GM23338 (cell line): ENCODE measurements around the gene BTBD9. TPM values are rescaled to one million over a fixed set of nuclear protein-coding genes. Genes with fewer than 3 reads are reported as not detected.

Source experiments
- ATAC-seq: fragments of 200-7000 bp; cut with Tn5 transposase; 3 replicates; pipeline ENCODE4 v1.9.1; 2020
- DNase-seq: peaks from one replicate; pipeline ENCODE4 v3.0.0-alpha.2; 2015; ENCODE audit warnings: low spot score
- H2AFZ ChIP-seq: fragments of 200-600 bp; sonication (generic); 2 replicates; pipeline ENCODE4 v1.8.0; 2016; ENCODE audit warnings: antibody characterized with exemption, mild to moderate bottlenecking, moderate library complexity
- H3F3A ChIP-seq: fragments of 200-600 bp; sonication (generic); replicated peaks from 2 replicates; pipeline ENCODE4 v1.8.0; 2017; ENCODE audit warnings: antibody characterized with exemption, mixed run types, low read depth
- H3K27ac ChIP-seq: fragments of 200-600 bp; sonication (generic); 2 replicates; pipeline ENCODE4 v1.6.1; 2016; ENCODE audit warnings: low read depth
- H3K27me3 ChIP-seq: fragments of 200-600 bp; sonication (generic); 2 replicates; pipeline ENCODE4 v1.8.0; 2016; ENCODE audit warnings: mild to moderate bottlenecking, mixed run types, moderate library complexity; ENCODE audit not compliant: insufficient read depth
- H3K36me3 ChIP-seq: fragments of 200-600 bp; sonication (generic); 2 replicates; pipeline ENCODE4 v1.8.0; 2016; ENCODE audit warnings: mild to moderate bottlenecking; ENCODE audit not compliant: insufficient read depth
- H3K4me1 ChIP-seq: fragments of 200-600 bp; sonication (generic); 2 replicates; pipeline ENCODE4 v1.8.0; 2016; ENCODE audit warnings: mild to moderate bottlenecking, moderate library complexity; ENCODE audit not compliant: insufficient read depth
- H3K4me2 ChIP-seq: fragments of 200-600 bp; sonication (generic); 2 replicates; pipeline ENCODE4 v1.7.1; 2017; ENCODE audit warnings: mixed run types
- H3K4me3 ChIP-seq: fragments of 200-600 bp; sonication (generic); 2 replicates; pipeline ENCODE4 v1.6.1; 2016; ENCODE audit warnings: mixed run types
- H3K79me2 ChIP-seq: fragments of 200-600 bp; sonication (generic); replicated peaks from 2 replicates; pipeline ENCODE4 v1.8.0; 2017; ENCODE audit warnings: mild to moderate bottlenecking; ENCODE audit not compliant: insufficient read depth
- H3K9me2 ChIP-seq: fragments of 200-600 bp; sonication (generic); 2 replicates; pipeline ENCODE4 v1.8.0; 2017; ENCODE audit not compliant: insufficient read depth
- H4K20me1 ChIP-seq: fragments of 200-600 bp; sonication (generic); replicated peaks from 2 replicates; pipeline ENCODE4 v1.8.0; 2017; ENCODE audit warnings: mild to moderate bottlenecking; ENCODE audit not compliant: insufficient read depth
- H3K27ac Mint-ChIP-seq: 2 replicates; pipeline ENCODE4 v1.8.0; 2020; ENCODE audit warnings: inconsistent platforms, mild to moderate bottlenecking, moderate library complexity, mixed read lengths
- H3K27me3 Mint-ChIP-seq: 3 replicates; pipeline ENCODE4 v1.8.0; 2022; ENCODE audit warnings: low read depth, mild to moderate bottlenecking, moderate library complexity, mixed read lengths, inconsistent platforms; ENCODE audit not compliant: insufficient read depth, poor library complexity
- H3K36me3 Mint-ChIP-seq: 3 replicates; pipeline ENCODE4 v1.8.0; 2021; ENCODE audit warnings: low read depth, mild to moderate bottlenecking, inconsistent platforms, moderate library complexity, mixed read lengths
- H3K4me1 Mint-ChIP-seq: 3 replicates; pipeline ENCODE4 v1.8.0; 2020; ENCODE audit warnings: mild to moderate bottlenecking, inconsistent platforms, mixed read lengths
- H3K4me3 Mint-ChIP-seq: 3 replicates; pipeline ENCODE4 v1.8.0; 2021; ENCODE audit warnings: moderate library complexity, mild to moderate bottlenecking, inconsistent platforms, mixed read lengths
- H3K9me3 Mint-ChIP-seq: 3 replicates; pipeline ENCODE4 v1.8.0; 2020; ENCODE audit warnings: moderate library complexity, mild to moderate bottlenecking, inconsistent platforms, mixed read lengths
- CREB1 ChIP-seq: fragments of 250-450 bp; sonication (Bioruptor Pico); IDR thresholded peaks from 2 replicates; pipeline ENCODE4 v1.5.0; 2020; ENCODE audit warnings: low read depth, mild to moderate bottlenecking, moderate library complexity
- ETS1 ChIP-seq: IDR thresholded peaks from 2 replicates; pipeline ENCODE4 v1.6.1; 2016; ENCODE audit warnings: antibody characterized with exemption
- JUNB ChIP-seq: IDR thresholded peaks from one replicate; pipeline ENCODE4 v1.6.1; 2016; ENCODE audit warnings: antibody characterized with exemption; ENCODE audit not compliant: unreplicated experiment
- NANOG ChIP-seq: IDR thresholded peaks from 2 replicates; pipeline ENCODE4 v1.6.1; 2016; ENCODE audit warnings: antibody characterized with exemption, borderline replicate concordance
- POLR2AphosphoS5 ChIP-seq: IDR thresholded peaks from 2 replicates; pipeline ENCODE4 v1.6.1; 2016; ENCODE audit warnings: antibody characterized with exemption, low read depth
- STAT1 ChIP-seq: IDR thresholded peaks from one replicate; pipeline ENCODE4 v1.6.1; 2016; ENCODE audit warnings: antibody characterized with exemption; ENCODE audit not compliant: unreplicated experiment
- ZNF114 ChIP-seq: fragments of 250-450 bp; sonication (Bioruptor Pico); IDR thresholded peaks from 2 replicates; pipeline ENCODE4 v1.5.0; 2020; ENCODE audit warnings: mild to moderate bottlenecking, moderate library complexity
- ZNF331 ChIP-seq: fragments of 250-450 bp; sonication (Bioruptor Pico); IDR thresholded peaks from 2 replicates; pipeline ENCODE4 v1.5.0; 2020; ENCODE audit warnings: low read depth, mild to moderate bottlenecking, moderate library complexity
- ZNF462 ChIP-seq: fragments of 250-450 bp; sonication (Bioruptor Pico); IDR thresholded peaks from 2 replicates; pipeline ENCODE4 v1.5.0; 2020; ENCODE audit warnings: mild to moderate bottlenecking, moderate library complexity
- polyA plus RNA-seq: library from polyadenylated mRNA; unstranded; fragments of >200 nt; fragmentation: Nextera tagmentation; extraction: Ambion mirVana; gene quantifications from 2 replicates; pipeline ENCODE4 v1.2.1, GENCODE V29; 2016
- total RNA-seq: library from RNA; depleted of rRNA; stranded (reverse); fragments of >200 nt; shearing (Covaris generic); gene quantifications from 2 replicates; pipeline ENCODE4 v1.2.3, GENCODE V29; 2014

Gene BTBD9
- total and polyA plus RNA-seq, 2 experiments from 2014 or later = 4.2 to 5.3 TPM

- no peak for TF ChIP-seq ZNF462 (CRISPR knock-in tag)
- no peak for TF ChIP-seq NANOG
- no peak for TF ChIP-seq ZNF331 (CRISPR knock-in tag)
- no peak for TF ChIP-seq JUNB
Observed at GRCh38 chr6:38517005-38517404, 122.7 kb downstream of the BTBD9 start (continued).

- no peak overlapping the region for H3K27ac ChIP-seq
- H3K9me2 ChIP-seq = no peaks in the 10 kb centered on the region
- peaks cover 11% of the 10 kb centered on the region for H3K4me1 Mint-ChIP-seq
- peaks cover 2% of the 10 kb centered on the region for H3K27me3 Mint-ChIP-seq
- DNase-seq (no peak), ATAC-seq (no peak)
- no peak overlapping the region; the same call in 1 of the 2 replicates for H3K27ac Mint-ChIP-seq
- H3K4me1 ChIP-seq = peaks cover 9% of the 10 kb centered on the region
- H3K27me3 ChIP-seq = no peaks in the 10 kb centered on the region
- no peaks in the 10 kb centered on the region for H3K9me3 Mint-ChIP-seq
- H2AFZ ChIP-seq = no peak overlapping the region
- no peaks in the 10 kb centered on the region for H3K36me3 Mint-ChIP-seq
- no peak overlapping the region for H3K4me3 Mint-ChIP-seq
- H3K36me3 ChIP-seq = no peaks in the 10 kb centered on the region
- H3F3A ChIP-seq = no peaks in the 10 kb centered on the region
- no peak overlapping the region for H3K4me3 ChIP-seq
- no peaks in the 10 kb centered on the region for H3K79me2 ChIP-seq
- H4K20me1 ChIP-seq = no peaks in the 10 kb centered on the region
- H3K4me2 ChIP-seq = no peak overlapping the region
- TF ChIP-seq STAT1 = no peak
- no peak for TF ChIP-seq ZNF331 (CRISPR knock-in tag)
- no peak for TF ChIP-seq NANOG
- TF ChIP-seq ZNF114 (CRISPR knock-in tag) = no peak
- TF ChIP-seq CREB1 (CRISPR knock-in tag) = no peak
- no peak for TF ChIP-seq ZNF462 (CRISPR knock-in tag)
- TF ChIP-seq ETS1 = no peak
- TF ChIP-seq POLR2AphosphoS5 = no peak
- no peak for TF ChIP-seq JUNB
Observed at GRCh38 chr6:38514399-38514798, 125.3 kb downstream of the BTBD9 start.
